ENCODE data around the gene AKNAD1. TPM values are rescaled to one million over a fixed set of nuclear protein-coding genes. Genes with fewer than 3 reads are reported as not detected.

AKNAD1 gene
- total RNA-seq, 4 donors from 2014 or later, result 0.44 to 5.5 (median 4.6) TPM; not detected in 1

- no peaks in the 10 kb centered on the region for H3K27me3 ChIP-seq
- no peaks in the 10 kb centered on the region for H3K4me1 ChIP-seq
- H3K9me3 ChIP-seq, result no peaks in the 10 kb centered on the region
- H3K27ac ChIP-seq, result no peak overlapping the region
- DNase-seq (ENCODE audit: low spot score in 2 of 2), result no peak
- peaks cover 0 to 72% (median 2%) of the 10 kb centered on the region in 3 donors for H3K36me3 ChIP-seq
- WGBS, 2 donors, result 88 to 92% methylated on average over 3 of the region's 3 CpGs
- no peak for TF ChIP-seq EP300 (IDR thresholded peaks at IDR 0.05)
- no peak for TF ChIP-seq CTCF (IDR thresholded peaks at IDR 0.05)
- H3K4me3 ChIP-seq, result no peak overlapping the region
Measured at GRCh38 chr1:108767708-108768107, 89.2 kb downstream of the AKNAD1 start.

GRCh38 chr1:108767115-108767514 is 89.8 kb downstream of the AKNAD1 start:
- Histone ChIP-seq H3K36me3 (peaks cover 0 to 76% (median 2%) of the 10 kb centered on the region in 3 donors), H3K27me3 (no peaks in the 10 kb centered on the region), H3K9me3 (no peaks in the 10 kb centered on the region), H3K4me1 (no peaks in the 10 kb centered on the region), H3K4me3 (no peak overlapping the region), H3K27ac (no peak overlapping the region)
- 43 to 48% methylated on average over 1 of the region's 1 CpG for WGBS, 2 donors
- no peak for DNase-seq (ENCODE audit: low spot score in 2 of 2)
- TF ChIP-seq POLR2A (IDR thresholded peaks at IDR 0.05), result no peak
- TF ChIP-seq EP300 (IDR thresholded peaks at IDR 0.05), result no peak
- TF ChIP-seq CTCF (IDR thresholded peaks at IDR 0.05), result no peak

Other genes starting within 250 kb of the AKNAD1 start
- 1 to 10 TPM; 1.2 to 3.7 (median 2.4) TPM for gene HENMT1, start 196.0 kb downstream of the AKNAD1 start, total RNA-seq
- 10 to 100 TPM; 25.7 to 34.1 (median 29.3) TPM for gene PRPF38B, start 164.8 kb downstream of the AKNAD1 start, total RNA-seq
- not detected for gene FNDC7, start 144.2 kb downstream of the AKNAD1 start, total RNA-seq
- 10 to 100 TPM; 51.0 to 75.8 (median 68.9) TPM for gene STXBP3, start 110.4 kb downstream of the AKNAD1 start, total RNA-seq
- 10 to 100 TPM; 31.2 to 72.2 (median 45.7) TPM for gene GPSM2, start 19.9 kb upstream of the AKNAD1 start, total RNA-seq
- 10 to 100 TPM; 24.0 to 29.7 (median 26.2) TPM for gene CLCC1, start 106.4 kb upstream of the AKNAD1 start, total RNA-seq
- gene WDR47, start 185.0 kb upstream of the AKNAD1 start, total RNA-seq, result 10 to 100 TPM; 14.1 to 47.4 (median 17.3) TPM
- 10 to 100 TPM; 11.4 to 30.8 (median 25.9) TPM for gene TAF13, start 218.9 kb upstream of the AKNAD1 start, total RNA-seq
- gene TMEM167B, start 233.7 kb upstream of the AKNAD1 start, total RNA-seq, result 10 to 100 TPM; 13.5 to 28.2 (median 19.5) TPM

All from tibial nerve (tissue), 4 donors.